Calu3 (cell line): ENCODE measurements around the gene THUMPD2. TPM values are rescaled to one million over a fixed set of nuclear protein-coding genes. Genes with fewer than 3 reads are reported as not detected.

Experiments
- BruUV-seq: library from RNA; stranded (reverse); fragments of 400-500 nt; replicated peaks from 2 replicates; lab custom pipeline; 2021; lab: Mats Ljungman, UMichigan
- CTCF ChIA-PET: fragments of 300-600 bp; sonication (Branson Sonifier 250); formaldehyde crosslinking; loops from one replicate; lab custom pipeline; 2022; ENCODE audit warnings: antibody characterized with exemption; lab: Charles Lee
- DNase-seq: peaks from one replicate; pipeline ENCODE4 v3.0.0; 2022
- H3K27ac Mint-ChIP-seq: one replicate; pipeline ENCODE4 v1.8.0; 2022; ENCODE audit warnings: mixed read lengths; ENCODE audit not compliant: unreplicated experiment
- H3K27me3 Mint-ChIP-seq: one replicate; pipeline ENCODE4 v1.8.0; 2022; ENCODE audit warnings: mixed read lengths; ENCODE audit not compliant: unreplicated experiment
- H3K36me3 Mint-ChIP-seq: one replicate; pipeline ENCODE4 v1.8.0; 2022; ENCODE audit warnings: mild to moderate bottlenecking, moderate library complexity, mixed read lengths; ENCODE audit not compliant: insufficient read depth, unreplicated experiment
- H3K4me1 Mint-ChIP-seq: one replicate; pipeline ENCODE4 v1.8.0; 2022; ENCODE audit warnings: mild to moderate bottlenecking, low read depth, mixed read lengths; ENCODE audit not compliant: unreplicated experiment
- H3K4me3 Mint-ChIP-seq: one replicate; pipeline ENCODE4 v1.8.0; 2022; ENCODE audit warnings: mild to moderate bottlenecking, low read depth, moderate library complexity, mixed read lengths; ENCODE audit not compliant: unreplicated experiment
- H3K9me3 Mint-ChIP-seq: one replicate; pipeline ENCODE4 v1.8.0; 2022; ENCODE audit warnings: low read depth, mixed read lengths; ENCODE audit not compliant: unreplicated experiment
- CTCF ChIP-seq: fragments of 200-600 bp; IDR thresholded peaks from one replicate; pipeline ENCODE4 v1.8.0; 2022; ENCODE audit warnings: antibody characterized with exemption; ENCODE audit not compliant: unreplicated experiment
- intact Hi-C: fragments of 100-400 bp; cut with micrococcal nuclease; formaldehyde crosslinking; loops from one replicate; pipeline ENCODE4 v1.10.0; 2022; ENCODE audit not compliant: unreplicated experiment
- total RNA-seq: library from RNA; stranded (reverse); gene quantifications from 2 replicates; pipeline ENCODE4 v1.2.3, GENCODE V29; 2022

Gene THUMPD2
- total RNA-seq, 1 experiment from 2014 or later: 13.4 TPM

- no peak for DNase-seq
- Mint-ChIP-seq H3K27me3 (peaks cover 44% of the 10 kb centered on the region), H3K4me1 (no peaks in the 10 kb centered on the region), H3K36me3 (no peaks in the 10 kb centered on the region), H3K9me3 (peaks cover 3% of the 10 kb centered on the region), H3K27ac (no peak overlapping the region), H3K4me3 (no peak overlapping the region)
- CTCF ChIA-PET: no interaction called here
- no TSS peak for BruUV-seq
- intact Hi-C loops: no loop called here
- no peak for TF ChIP-seq CTCF
Measured at GRCh38 chr2:39688181-39688580, 90.9 kb downstream of the THUMPD2 start.

GRCh38 chr2:39686456-39686855 is 92.6 kb downstream of the THUMPD2 start:
- Mint-ChIP-seq H3K4me1 (no peaks in the 10 kb centered on the region), H3K36me3 (no peaks in the 10 kb centered on the region), H3K27me3 (peaks cover 44% of the 10 kb centered on the region), H3K4me3 (no peak overlapping the region), H3K27ac (no peak overlapping the region), H3K9me3 (peaks cover 3% of the 10 kb centered on the region)
- intact Hi-C loops: no loop called here
- BruUV-seq: no TSS peak
- DNase-seq: no peak
- CTCF ChIA-PET: no interaction called here
- TF ChIP-seq CTCF: no peak

Other genes starting within 250 kb of the THUMPD2 start
- gene TMEM178A, start 113.3 kb downstream of the THUMPD2 start, total RNA-seq: 0.50 and 2.1 TPM in 2 replicates